OCI-M2 (cell line): ENCODE measurements around the gene SREBF2.
"Not testable (repeated sequence)": the region's sequence is repeated elsewhere in the genome, so short reads cannot be mapped to it uniquely, and the experiment has no call there.

ENCODE experiments used
- DNase-seq: peaks from one replicate; lab custom pipeline; 2025; ENCODE audit not compliant: unreplicated experiment; lab: John Stamatoyannopoulos, UW

SREBF2 gene

GRCh38 chr22:41820447-41820846 is 12.5 kb upstream of the SREBF2 start:
- no peak for DNase-seq

GRCh38 chr22:41821471-41822316 is 11.2 kb upstream of the SREBF2 start:
- no peak for DNase-seq

GRCh38 chr22:41822317-41823057 is 10.4 kb upstream of the SREBF2 start:
- DNase-seq, result no peak

GRCh38 chr22:41823797-41824196 is 9.1 kb upstream of the SREBF2 start:
- DNase-seq, result no peak

GRCh38 chr22:41825376-41825775 is 7.5 kb upstream of the SREBF2 start:
- no peak for DNase-seq

GRCh38 chr22:41826021-41826420 is 6.9 kb upstream of the SREBF2 start:
- DNase-seq, result no peak

GRCh38 chr22:41826430-41827383 is 6.2 kb upstream of the SREBF2 start:
- DNase-seq, result no peak

GRCh38 chr22:41827671-41828070 is 5.2 kb upstream of the SREBF2 start:
- no peak for DNase-seq

- no peak for DNase-seq
Measured at GRCh38 chr22:41828516-41828915, 4.4 kb upstream of the SREBF2 start.

GRCh38 chr22:41830174-41830573 is 2.7 kb upstream of the SREBF2 start:
- DNase-seq, result no peak

- DNase-seq, result no peak
Measured at GRCh38 chr22:41831383-41831782, 1.5 kb upstream of the SREBF2 start.

GRCh38 chr22:41831828-41832552 is 915 bp upstream of the SREBF2 start:
- no peak for DNase-seq

GRCh38 chr22:41833369-41834004 is 582 bp downstream of the SREBF2 start:
- DNase-seq, result no peak

GRCh38 chr22:41834005-41834944 is 1.4 kb downstream of the SREBF2 start:
- DNase-seq, result no peak

- not testable (repeated sequence) for DNase-seq
Measured at GRCh38 chr22:41835462-41835861, 2.6 kb downstream of the SREBF2 start.

- DNase-seq, result no peak
Measured at GRCh38 chr22:41836551-41836950, 3.6 kb downstream of the SREBF2 start.

GRCh38 chr22:41838842-41839618 is 6.1 kb downstream of the SREBF2 start:
- no peak for DNase-seq

- no peak for DNase-seq
Measured at GRCh38 chr22:41840216-41840615, 7.3 kb downstream of the SREBF2 start.
